ENCODE measurements around the gene CACNA1B.

GRCh38 chr9:138073808-138074207, 196.2 kb downstream of the CACNA1B start:
- TF ChIP-seq CTCF (IDR thresholded peaks at IDR 0.05) = no peak
- TF ChIP-seq POLR2A (IDR thresholded peaks at IDR 0.05) = no peak
